Trophoblast cell (in vitro differentiated cells and primary cell): ENCODE measurements around the gene LNPK.

Source experiments
- DNase-seq, 2 donors: peaks; one replicate each; pipeline ENCODE4 v3.0.0-alpha.2; 2016
- H2AFZ ChIP-seq: 2 replicates; pipeline ENCODE4 v1.6.1; 2013; ENCODE audit warnings: low read length, moderate library complexity, mild to moderate bottlenecking; ENCODE audit not compliant: insufficient read depth, poor library complexity
- H2AK5ac ChIP-seq: 2 replicates; pipeline ENCODE4 v1.6.1; 2013; ENCODE audit warnings: mild to moderate bottlenecking, low read length
- H2BK120ac ChIP-seq: 2 replicates; pipeline ENCODE4 v1.6.1; 2013; ENCODE audit warnings: low read length, mild to moderate bottlenecking, moderate library complexity; ENCODE audit not compliant: insufficient read depth, poor library complexity
- H2BK12ac ChIP-seq: 2 replicates; pipeline ENCODE4 v1.6.1; 2013; ENCODE audit warnings: mild to moderate bottlenecking, low read length, moderate library complexity
- H2BK5ac ChIP-seq: 2 replicates; pipeline ENCODE4 v1.6.1; 2013; ENCODE audit warnings: low read length, low read depth, moderate library complexity, mild to moderate bottlenecking; ENCODE audit not compliant: poor library complexity
- H3K14ac ChIP-seq: 2 replicates; pipeline ENCODE4 v1.6.1; 2013; ENCODE audit warnings: mild to moderate bottlenecking, low read length
- H3K18ac ChIP-seq: 2 replicates; pipeline ENCODE4 v1.6.1; 2013; ENCODE audit warnings: mild to moderate bottlenecking, low read length
- H3K23ac ChIP-seq: 2 replicates; pipeline ENCODE4 v1.6.1; 2013; ENCODE audit warnings: low read length
- H3K27ac ChIP-seq: 2 replicates; pipeline ENCODE4 v1.5.1; 2013; ENCODE audit warnings: low read depth, mild to moderate bottlenecking, inconsistent platforms, low read length, moderate library complexity
- H3K27me3 ChIP-seq: 2 replicates; pipeline ENCODE4 v1.6.1; 2013; ENCODE audit warnings: inconsistent platforms, mild to moderate bottlenecking, low read length, moderate library complexity; ENCODE audit not compliant: insufficient read depth
- H3K36me3 ChIP-seq, 2 experiments: 1 replicate in 1 of 2; 2 replicates in 1 of 2; pipeline ENCODE4 v1.6.1; 2013; ENCODE audit warnings: low read length in 2 of 2, mild to moderate bottlenecking in 2 of 2, moderate library complexity in 1 of 2; ENCODE audit not compliant: insufficient read depth in 2 of 2, control insufficient read depth in 1 of 2
- H3K4ac ChIP-seq: 2 replicates; pipeline ENCODE4 v1.6.1; 2013; ENCODE audit warnings: low read depth, mild to moderate bottlenecking, low read length, moderate library complexity
- H3K4me1 ChIP-seq, 2 experiments: 1 replicate in 1 of 2; 2 replicates in 1 of 2; pipeline ENCODE4 v1.6.1; 2013; ENCODE audit warnings: low read length in 2 of 2, mild to moderate bottlenecking in 2 of 2, moderate library complexity in 1 of 2; ENCODE audit not compliant: insufficient read depth in 2 of 2, control insufficient read depth in 1 of 2
- H3K4me2 ChIP-seq: 2 replicates; pipeline ENCODE4 v1.6.1; 2013; ENCODE audit warnings: inconsistent platforms, mild to moderate bottlenecking, low read length, moderate library complexity
- H3K4me3 ChIP-seq: 2 replicates; pipeline ENCODE4 v1.5.1; 2013; ENCODE audit warnings: mild to moderate bottlenecking, low read depth, low read length, inconsistent platforms
- H3K79me1 ChIP-seq: one replicate; pipeline ENCODE4 v1.6.1; 2013; ENCODE audit warnings: low read length
- H3K79me2 ChIP-seq: 2 replicates; pipeline ENCODE4 v1.6.1; 2013; ENCODE audit warnings: low read length, mild to moderate bottlenecking; ENCODE audit not compliant: control insufficient read depth, insufficient read depth, poor library complexity
- H3K9ac ChIP-seq: 2 replicates; pipeline ENCODE4 v1.6.1; 2013; ENCODE audit warnings: mild to moderate bottlenecking, low read length
- H3K9me3 ChIP-seq: 2 replicates; pipeline ENCODE4 v1.6.1; 2013; ENCODE audit warnings: low read depth, mild to moderate bottlenecking, control low read depth, inconsistent platforms, low read length; ENCODE audit not compliant: insufficient read depth
- H4K12ac ChIP-seq: 2 replicates; pipeline ENCODE4 v1.6.1; 2013; ENCODE audit warnings: low read depth, mild to moderate bottlenecking, low read length, moderate library complexity
- H4K8ac ChIP-seq: 2 replicates; pipeline ENCODE4 v1.6.1; 2013; ENCODE audit warnings: low read depth, mild to moderate bottlenecking, low read length, moderate library complexity
- H4K91ac ChIP-seq: one replicate; pipeline ENCODE4 v1.6.1; 2013; ENCODE audit warnings: low read depth, mild to moderate bottlenecking, low read length, moderate library complexity
- WGBS: extraction: QIAGEN DNeasy Blood & Tissue Kit; methylation state at CpG from one replicate; pipeline ENCODE4 v1.1.7; 2013; ENCODE audit warnings: missing lambda C conversion rate; ENCODE audit not compliant: insufficient read length, insufficient coverage; ENCODE audit errors: extremely low coverage; 5-methylcytosine and 5-hydroxymethylcytosine counted together

LNPK gene

GRCh38 chr2:175937216-175937615 is 64.9 kb downstream of the LNPK start:
- WGBS, result no CpG with 5 or more reads among the region's 2 CpGs
- no peak overlapping the region for H3K9ac ChIP-seq
- no peak overlapping the region for H3K4me3 ChIP-seq
- H3K79me2 ChIP-seq, result no peaks in the 10 kb centered on the region
- no peak overlapping the region for H3K27ac ChIP-seq
- H3K14ac ChIP-seq, result no peak overlapping the region
- no peak overlapping the region for H3K4ac ChIP-seq
- H3K27me3 ChIP-seq, result no peaks in the 10 kb centered on the region
- H3K23ac ChIP-seq, result no peak overlapping the region
- no peak overlapping the region for H2BK120ac ChIP-seq
- no peak overlapping the region for H2BK12ac ChIP-seq
- no peak overlapping the region for H4K8ac ChIP-seq
- no peaks in the 10 kb centered on the region for H3K9me3 ChIP-seq
- no peak overlapping the region for H2BK5ac ChIP-seq
- H2AK5ac ChIP-seq, result no peak overlapping the region
- no peak overlapping the region for H4K12ac ChIP-seq
- H3K4me2 ChIP-seq, result no peak overlapping the region
- H3K79me1 ChIP-seq, result no peaks in the 10 kb centered on the region
- no peak overlapping the region for H3K18ac ChIP-seq
- no peak for DNase-seq
- no peaks in the 10 kb centered on the region for H3K4me1 ChIP-seq
- H2AFZ ChIP-seq, result no peak overlapping the region
- H4K91ac ChIP-seq, result no peak overlapping the region
- peaks cover 0 to 3% of the 10 kb centered on the region in 2 experiments for H3K36me3 ChIP-seq

DNA sequence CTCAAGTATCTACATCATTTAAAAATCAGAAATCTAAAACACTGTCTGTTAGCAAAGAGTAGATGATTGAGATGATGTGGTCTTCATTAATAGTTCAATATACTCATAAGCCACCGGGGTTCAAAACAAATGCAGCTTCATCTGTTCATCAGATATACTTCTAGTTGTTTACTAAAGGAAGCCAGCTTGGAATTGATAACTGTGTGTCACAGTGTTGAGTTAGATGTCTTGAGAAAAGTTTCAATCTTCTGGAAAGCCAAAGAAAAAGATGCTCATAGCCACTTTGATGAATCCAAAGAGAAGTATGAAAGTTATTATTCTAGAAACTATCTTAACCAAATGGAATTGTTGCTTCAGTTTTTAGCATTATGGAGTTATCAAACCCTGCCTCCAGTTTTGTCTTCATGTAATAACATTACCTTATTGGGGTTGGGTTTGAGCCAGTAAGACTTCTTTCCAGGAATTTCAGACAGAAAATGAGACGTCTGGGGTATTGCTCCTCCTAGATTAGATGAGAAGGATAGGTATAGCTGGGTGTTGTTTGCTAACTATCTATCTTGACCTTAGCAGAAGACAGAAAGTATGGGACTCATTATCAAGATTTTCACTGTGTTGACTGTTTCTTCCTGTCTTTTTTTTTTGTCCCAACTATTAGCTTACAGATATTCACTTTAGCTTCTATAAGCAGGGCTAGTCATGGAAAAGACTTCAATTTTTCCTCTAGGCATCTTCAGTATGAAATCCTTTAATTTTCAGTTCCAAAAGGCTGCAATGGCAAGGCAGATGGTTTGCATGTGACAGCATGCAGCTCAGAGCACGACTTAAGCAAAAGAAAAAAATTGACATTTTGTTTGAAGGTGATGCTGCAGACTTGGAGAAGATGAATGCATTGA is 66.5 kb downstream of the LNPK start:
- no peaks in the 10 kb centered on the region for H3K79me2 ChIP-seq
- no peaks in the 10 kb centered on the region for H3K9me3 ChIP-seq
- no peak overlapping the region for H2AK5ac ChIP-seq
- no peaks in the 10 kb centered on the region for H3K4me1 ChIP-seq
- no peak for DNase-seq
- no peak overlapping the region for H2BK12ac ChIP-seq
- H3K4ac ChIP-seq, result no peak overlapping the region
- H3K36me3 ChIP-seq, result peaks cover 0 to 3% of the 10 kb centered on the region in 2 experiments
- WGBS, result no CpG with 5 or more reads among the region's 3 CpGs
- H4K12ac ChIP-seq, result no peak overlapping the region
- H3K4me3 ChIP-seq, result no peak overlapping the region
- H3K79me1 ChIP-seq, result no peaks in the 10 kb centered on the region
- no peak overlapping the region for H3K27ac ChIP-seq
- no peak overlapping the region for H3K23ac ChIP-seq
- H4K8ac ChIP-seq, result no peak overlapping the region
- H2BK120ac ChIP-seq, result no peak overlapping the region
- H2AFZ ChIP-seq, result no peak overlapping the region
- H3K27me3 ChIP-seq, result no peaks in the 10 kb centered on the region
- no peak overlapping the region for H2BK5ac ChIP-seq
- H3K18ac ChIP-seq, result no peak overlapping the region
- H3K9ac ChIP-seq, result no peak overlapping the region
- no peak overlapping the region for H3K14ac ChIP-seq
- H3K4me2 ChIP-seq, result no peak overlapping the region
- no peak overlapping the region for H4K91ac ChIP-seq

DNA sequence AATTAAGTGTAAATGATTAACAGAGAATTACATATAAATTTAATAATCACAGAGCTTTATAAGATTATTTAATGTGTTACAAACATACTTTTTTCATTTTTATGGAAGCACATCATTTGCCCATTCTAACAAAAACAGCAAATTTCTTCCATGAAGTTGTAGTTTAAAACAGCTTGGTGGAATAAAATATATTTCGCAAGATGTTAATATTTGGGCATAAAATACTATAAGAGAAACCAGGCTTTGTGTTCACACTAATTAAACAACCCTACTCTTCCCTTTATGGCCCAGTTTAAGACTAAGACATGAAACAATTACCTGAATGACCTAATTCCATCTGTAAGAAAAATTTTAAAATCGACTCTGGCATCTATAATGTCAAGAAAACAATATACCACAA is 69.4 kb downstream of the LNPK start:
- H3K4me1 ChIP-seq, result peaks cover 0 to 2% of the 10 kb centered on the region in 2 experiments
- H4K8ac ChIP-seq, result no peak overlapping the region
- no peak overlapping the region for H3K18ac ChIP-seq
- no peak overlapping the region for H3K14ac ChIP-seq
- no peak overlapping the region for H4K12ac ChIP-seq
- no peaks in the 10 kb centered on the region for H3K79me2 ChIP-seq
- no peak overlapping the region for H4K91ac ChIP-seq
- H2BK5ac ChIP-seq, result no peak overlapping the region
- H3K4me2 ChIP-seq, result no peak overlapping the region
- no peak overlapping the region for H3K27ac ChIP-seq
- WGBS, result no CpG with 5 or more reads among the region's 2 CpGs
- H3K4ac ChIP-seq, result no peak overlapping the region
- no peak overlapping the region for H2AK5ac ChIP-seq
- H2BK120ac ChIP-seq, result no peak overlapping the region
- no peak overlapping the region for H2BK12ac ChIP-seq
- no peak overlapping the region for H3K23ac ChIP-seq
- no peaks in the 10 kb centered on the region for H3K9me3 ChIP-seq
- H3K79me1 ChIP-seq, result no peaks in the 10 kb centered on the region
- H3K4me3 ChIP-seq, result no peak overlapping the region
- H2AFZ ChIP-seq, result no peak overlapping the region
- no peak overlapping the region for H3K9ac ChIP-seq
- H3K36me3 ChIP-seq, result peaks cover 0 to 3% of the 10 kb centered on the region in 2 experiments
- no peaks in the 10 kb centered on the region for H3K27me3 ChIP-seq
- DNase-seq, result no peak

DNA sequence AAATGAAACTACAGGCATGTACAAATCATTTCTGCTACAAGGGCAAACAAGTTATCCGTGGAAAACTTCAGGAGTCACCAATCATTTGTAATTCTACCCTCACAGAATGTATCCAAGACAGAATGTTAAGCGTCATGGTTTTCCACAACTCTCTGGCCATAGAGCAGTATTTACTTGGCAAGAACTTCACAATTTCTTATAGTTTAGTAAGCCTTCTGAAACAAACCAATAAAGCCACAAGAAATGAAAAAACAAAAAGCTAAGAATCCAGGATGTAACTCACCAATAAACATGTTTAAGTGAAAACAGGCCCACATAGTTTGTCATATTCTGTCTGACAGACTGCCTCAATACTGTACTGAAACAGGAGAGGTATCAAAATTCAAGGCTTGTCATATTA is 70.3 kb downstream of the LNPK start:
- Histone ChIP-seq H3K18ac (no peak overlapping the region), H4K91ac (no peak overlapping the region), H3K4me3 (no peak overlapping the region)

More for the DNA sequence above, 70.3 kb downstream of the LNPK start:
- Histone ChIP-seq H3K4me1 (peaks cover 0 to 2% of the 10 kb centered on the region in 2 experiments), H3K36me3 (peaks cover 0 to 3% of the 10 kb centered on the region in 2 experiments), H3K14ac (no peak overlapping the region), H3K9ac (no peak overlapping the region), H2BK120ac (no peak overlapping the region), H3K4me2 (no peak overlapping the region), H3K23ac (no peak overlapping the region), H3K79me2 (no peaks in the 10 kb centered on the region), H4K8ac (no peak overlapping the region), H3K9me3 (no peaks in the 10 kb centered on the region), H4K12ac (no peak overlapping the region), H3K27ac (no peak overlapping the region), H3K79me1 (no peaks in the 10 kb centered on the region), H3K4ac (no peak overlapping the region), H2BK5ac (no peak overlapping the region), H2BK12ac (no peak overlapping the region), H3K27me3 (no peaks in the 10 kb centered on the region), H2AK5ac (no peak overlapping the region), H2AFZ (no peak overlapping the region)
- DNase-seq, result no peak
- no CpG with 5 or more reads among the region's 2 CpGs for WGBS
